ENCODE measurements around the gene CORIN. TPM values are rescaled to one million over a fixed set of nuclear protein-coding genes. Genes with fewer than 3 reads are reported as not detected.

CORIN gene
- total and polyA plus RNA-seq, 10 of the 15 experiments (the other 5 are each of a cell fraction or from before 2014, with no cell fraction given), result 0.02 to 0.45 (median 0.09) TPM; not detected in 3

- Histone ChIP-seq H3K79me2 (ENCODE audit: control insufficient read depth, insufficient read depth, low read length) (no peaks in the 10 kb centered on the region), H3K36me3 (ENCODE audit: control insufficient read depth in 2 of 2, insufficient read depth in 2 of 2, low read length in 1 of 2) (no peaks in the 10 kb centered on the region), H3K4me2 (ENCODE audit: control insufficient read depth, insufficient read depth) (no peak overlapping the region), H2AFZ (ENCODE audit: control insufficient read depth, low read depth, low read length) (no peak overlapping the region), H4K20me1 (ENCODE audit: control insufficient read depth, insufficient read depth) (no peaks in the 10 kb centered on the region), H3K4me1 (ENCODE audit: control insufficient read depth, insufficient read depth, low read length) (no peaks in the 10 kb centered on the region), H3K4me3 (no peak overlapping the region), H3K9ac (ENCODE audit: control insufficient read depth, insufficient read depth, low read length) (no peak overlapping the region), H3K27me3 (replicated peaks in 1 of 2; ENCODE audit: control insufficient read depth in 2 of 2, insufficient read depth in 2 of 2, low read length in 1 of 2) (peaks cover 0 to 3% of the 10 kb centered on the region in 2 experiments; a peak in 2 of 4 replicates), H3K9me3 (replicated peaks; ENCODE audit: control insufficient read depth, insufficient read depth, low read length) (no peaks in the 10 kb centered on the region), H3K27ac (ENCODE audit: control insufficient read depth, insufficient read depth) (no peak overlapping the region)
- SMC1A ChIA-PET (ENCODE audit: uncharacterized antibody, unreplicated experiment), result interaction anchor here (0.9 to 1.6 kb wide), 5 partner anchors 9 to 229 kb away, joined by 3 to 5 read pairs (median 3); no protein-coding TSS in a partner anchor
- ATAC-seq (no peak), FAIRE-seq (no peak), DNase-seq (ENCODE audit: low read depth, low spot score) (no peak)
- POLR2A ChIA-PET, result no interaction called here
- RAD21 ChIA-PET (ENCODE audit: unreplicated experiment), result no interaction called here
- 26% methylated on average over 6 of the region's 6 CpGs for WGBS (ENCODE audit: insufficient coverage, insufficient replicate concordance, low lambda C conversion rate, missing lambda C conversion rate)
- in situ Hi-C loops (cut with MboI), result no loop called here
- intact Hi-C loops (cut with micrococcal nuclease; ENCODE audit: unreplicated experiment), result no loop called here
- no peak for TF ChIP-seq EZH2 (IDR thresholded peaks at IDR 0.05; ENCODE audit: borderline replicate concordance, control insufficient read depth, low read depth, low read length)
- no peak for TF ChIP-seq KLF5 (IDR thresholded peaks at IDR 0.05; ENCODE audit: partially characterized antibody)
- TF ChIP-seq GABPA (IDR thresholded peaks at IDR 0.05; ENCODE audit: low read depth), result no peak
- no peak for TF ChIP-seq SRF (IDR thresholded peaks at IDR 0.05; ENCODE audit: low read depth in 2 of 2, low read length in 2 of 2)
- TF ChIP-seq MTA3 (IDR thresholded peaks at IDR 0.05; ENCODE audit: borderline replicate concordance, low read length), result no peak
- no peak for TF ChIP-seq ATF2 (IDR thresholded peaks at IDR 0.05; ENCODE audit: low read length)
- no peak for TF ChIP-seq WRNIP1 (IDR thresholded peaks at IDR 0.05; ENCODE audit: borderline replicate concordance, low read depth, low read length)
- TF ChIP-seq ZNF622 (IDR thresholded peaks at IDR 0.05), result no peak
- no peak for TF ChIP-seq MAX (IDR thresholded peaks at IDR 0.05; ENCODE audit: low read depth, low read length)
- TF ChIP-seq RUNX3 (IDR thresholded peaks at IDR 0.05; ENCODE audit: low read length), result no peak
- no peak for TF ChIP-seq ZZZ3 (IDR thresholded peaks at IDR 0.05; ENCODE audit: control insufficient read depth, insufficient read length, low read depth)
- no peak for TF ChIP-seq CBX3 (IDR thresholded peaks at IDR 0.05; ENCODE audit: borderline replicate concordance, low read depth)
- no peak for TF ChIP-seq CBX5 (IDR thresholded peaks at IDR 0.05; ENCODE audit: low read depth)
- TF ChIP-seq CREM (IDR thresholded peaks at IDR 0.05; ENCODE audit: low read depth), result no peak
- no peak for TF ChIP-seq E2F8 (IDR thresholded peaks at IDR 0.05; ENCODE audit: low read depth, partially characterized antibody)
- TF ChIP-seq IRF4 (IDR thresholded peaks at IDR 0.05; ENCODE audit: low read depth, low read length), result no peak
- TF ChIP-seq IKZF1 (conservative IDR thresholded peaks at IDR 0.05), result no peak
- no peak for TF ChIP-seq SP1 (IDR thresholded peaks at IDR 0.05; ENCODE audit: low read depth, low read length)
- TF ChIP-seq ESRRA (IDR thresholded peaks at IDR 0.05; ENCODE audit: low read length), result no peak
- TF ChIP-seq ATF3 (IDR thresholded peaks at IDR 0.05; ENCODE audit: borderline replicate concordance, extremely low read depth, low read depth, low read length), result no peak
- BruUV-seq (replicated peaks), result no TSS peak
- CTCF ChIA-PET, result interaction anchor here (1.2 to 1.9 kb wide), 4 partner anchors 8 to 390 kb away, joined by 3 to 7 read pairs (median 5); no protein-coding TSS in a partner anchor
Observed at GRCh38 chr4:47696823-47697222, 141.0 kb downstream of the CORIN start.

Data from GM12878 (cell line).